NCI-H82 treated with DMSO at 0.1 percent for 48 hours (cell line): ENCODE measurements around the gene TGFBR3.

Experiments used
- DNase-seq: peaks from one replicate; lab custom pipeline; 2025; ENCODE audit not compliant: unreplicated experiment; lab: John Stamatoyannopoulos, UW

TGFBR3 gene

GRCh38 chr1:91660708-91661107 is 225.2 kb downstream of the TGFBR3 start:
- no peak for DNase-seq

GRCh38 chr1:91655912-91656449 is 230.0 kb downstream of the TGFBR3 start:
- DNase-seq: no peak

DNA sequence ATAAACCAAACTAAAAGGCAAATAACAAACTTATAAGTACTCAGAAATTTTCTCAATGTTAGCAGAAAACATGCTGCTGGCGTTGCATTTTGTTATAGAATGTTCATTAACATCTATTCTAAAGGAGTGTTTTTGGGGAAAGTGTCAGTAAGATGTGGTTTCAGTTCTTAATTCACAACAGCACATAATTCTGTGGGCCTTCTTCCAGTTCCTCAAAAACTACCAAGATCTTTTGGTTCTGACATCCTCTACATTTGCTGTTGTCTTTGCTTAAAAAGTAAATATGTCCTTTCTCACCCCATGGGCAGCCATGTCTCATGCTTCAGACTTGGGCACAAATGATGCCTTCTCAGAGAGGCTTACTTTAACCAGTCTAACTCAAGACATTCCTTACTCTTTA is 232.8 kb downstream of the TGFBR3 start:
- DNase-seq: no peak

DNA sequence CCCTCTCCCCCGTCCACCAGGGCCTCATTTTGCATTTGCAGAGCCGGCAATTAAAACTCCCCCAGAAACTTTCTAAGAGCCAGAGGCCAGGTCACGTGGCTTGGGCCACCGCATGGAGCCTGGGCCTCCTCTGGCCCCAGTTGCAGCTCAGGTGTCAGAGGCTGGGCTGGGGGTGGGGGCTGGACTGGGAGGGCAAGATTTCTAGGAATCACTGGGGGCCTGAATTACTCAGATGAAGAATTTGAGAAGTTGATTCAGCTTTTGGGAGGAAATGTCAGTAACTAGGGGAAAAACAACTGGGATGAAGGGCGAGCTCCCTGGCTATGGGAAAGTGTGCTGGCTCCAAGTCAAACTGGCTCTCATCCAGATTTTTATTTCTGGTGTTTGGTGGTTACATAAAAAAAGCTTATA is 234.3 kb downstream of the TGFBR3 start:
- no peak for DNase-seq

DNA sequence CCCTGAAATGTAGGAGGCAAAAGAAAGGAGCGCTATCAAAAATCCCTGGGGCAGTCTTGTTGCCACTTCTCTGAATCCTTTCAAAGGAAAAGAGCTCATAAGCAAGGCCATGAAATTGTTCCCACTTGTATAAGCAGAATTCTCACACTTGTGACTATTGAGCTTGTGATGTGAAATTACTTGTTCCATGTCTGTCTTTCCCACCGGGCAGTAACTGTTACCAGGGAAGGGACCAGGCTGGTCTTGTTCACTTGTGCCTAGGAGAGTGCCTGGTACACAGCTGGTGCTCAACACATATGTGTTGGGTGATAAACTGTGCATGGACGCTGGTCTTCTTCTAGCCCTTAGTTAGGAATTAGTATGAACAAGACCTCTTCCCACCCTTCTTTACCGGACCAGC is 234.7 kb downstream of the TGFBR3 start:
- no peak for DNase-seq

GRCh38 chr1:91650764-91651163 is 235.2 kb downstream of the TGFBR3 start:
- no peak for DNase-seq

DNA sequence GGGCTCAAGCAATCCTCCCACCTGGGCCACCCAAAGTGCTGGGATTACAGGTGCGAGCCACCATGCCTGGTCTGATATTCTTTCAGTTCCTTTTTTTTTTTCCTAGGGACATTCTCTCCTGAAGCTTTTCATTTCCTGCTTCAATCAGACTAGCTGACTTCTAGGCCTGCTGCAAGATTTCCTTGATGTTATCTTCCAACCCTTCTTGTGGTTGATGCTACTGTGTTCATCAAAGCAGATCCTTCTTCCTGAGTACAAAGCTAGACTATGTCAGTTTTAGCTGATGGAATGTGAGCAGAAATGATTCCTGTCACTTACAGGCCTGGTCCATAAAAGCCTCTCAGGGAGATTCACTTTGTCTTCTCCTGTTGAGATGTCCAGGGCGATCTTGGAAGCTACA is 238.9 kb downstream of the TGFBR3 start:
- no peak for DNase-seq

- no peak for DNase-seq
Observed at GRCh38 chr1:91645031-91645430, 240.9 kb downstream of the TGFBR3 start.

- no peak for DNase-seq
Observed at GRCh38 chr1:91643431-91643830, 242.5 kb downstream of the TGFBR3 start.

DNA sequence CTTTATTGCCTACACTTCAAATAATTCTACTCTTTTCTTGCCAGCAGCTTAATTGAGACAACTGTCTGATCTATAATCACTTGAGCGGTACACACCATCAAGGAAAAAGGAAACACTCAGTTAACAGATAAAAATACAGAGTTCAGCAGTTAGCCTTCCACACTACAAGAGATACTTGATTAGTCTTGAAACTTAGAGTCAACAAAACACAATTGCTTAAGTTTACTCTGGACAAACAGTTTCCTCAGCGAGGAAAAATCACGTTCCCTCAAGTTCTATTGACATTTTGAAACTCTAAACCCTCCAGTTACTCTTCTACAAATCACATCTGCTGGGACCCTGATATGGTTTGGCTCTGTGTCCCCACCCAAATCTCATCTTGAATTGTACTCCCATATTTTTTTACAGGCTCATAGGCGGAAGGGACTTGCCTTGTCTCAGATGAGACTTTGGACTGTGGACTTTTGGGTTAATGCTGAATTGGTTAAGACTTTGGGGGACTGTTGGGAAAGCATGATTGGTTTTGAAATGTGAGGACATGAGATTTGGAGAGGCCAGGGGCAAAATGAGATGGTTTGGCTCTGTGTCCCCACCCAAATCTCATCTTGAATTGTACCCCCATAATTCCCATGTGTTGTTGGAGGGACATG is 244.9 kb downstream of the TGFBR3 start:
- no peak for DNase-seq

DNA sequence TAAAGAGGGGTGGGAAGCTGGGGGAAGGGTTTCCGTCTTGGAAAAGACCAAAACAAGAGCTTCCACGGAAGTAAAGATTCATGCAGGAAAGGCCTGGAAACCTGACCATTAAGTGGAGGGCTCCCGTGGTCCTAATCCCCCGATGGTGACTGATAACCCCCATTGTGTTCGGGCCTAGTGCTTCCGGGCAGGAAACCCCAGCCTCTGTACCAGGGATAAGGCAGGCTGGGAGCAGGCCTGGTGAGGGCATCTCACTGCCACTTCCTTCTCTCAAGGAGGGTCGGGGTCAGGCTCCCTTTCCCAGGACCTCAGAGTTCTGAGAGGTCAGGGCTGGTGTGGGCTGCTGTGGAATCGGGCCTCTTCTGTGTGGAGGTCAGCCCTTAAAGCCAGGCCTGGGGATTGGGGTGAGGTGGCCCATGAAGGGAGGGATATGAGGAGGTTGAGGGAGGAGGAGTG is 248.4 kb downstream of the TGFBR3 start:
- no peak for DNase-seq

DNA sequence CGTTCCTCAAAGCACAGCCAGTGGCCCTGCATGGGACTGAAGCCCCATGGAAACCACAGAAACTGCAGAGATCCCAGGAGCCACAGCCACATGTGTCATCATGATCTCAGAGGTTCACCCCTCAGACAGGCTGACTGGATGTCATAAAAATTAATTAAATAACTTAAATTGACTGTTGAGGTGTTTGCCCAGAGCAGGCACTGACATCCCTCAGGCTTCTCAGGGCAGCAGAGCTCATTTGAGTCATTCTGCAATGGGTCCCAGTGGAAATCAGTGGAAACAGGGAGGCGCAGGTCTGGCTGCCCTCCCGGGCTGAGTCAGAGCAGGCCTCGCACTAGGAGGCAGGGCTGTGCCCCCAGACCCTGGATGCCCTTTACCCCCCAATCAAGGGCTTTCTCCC is 250.2 kb downstream of the TGFBR3 start:
- DNase-seq: no peak

DNA sequence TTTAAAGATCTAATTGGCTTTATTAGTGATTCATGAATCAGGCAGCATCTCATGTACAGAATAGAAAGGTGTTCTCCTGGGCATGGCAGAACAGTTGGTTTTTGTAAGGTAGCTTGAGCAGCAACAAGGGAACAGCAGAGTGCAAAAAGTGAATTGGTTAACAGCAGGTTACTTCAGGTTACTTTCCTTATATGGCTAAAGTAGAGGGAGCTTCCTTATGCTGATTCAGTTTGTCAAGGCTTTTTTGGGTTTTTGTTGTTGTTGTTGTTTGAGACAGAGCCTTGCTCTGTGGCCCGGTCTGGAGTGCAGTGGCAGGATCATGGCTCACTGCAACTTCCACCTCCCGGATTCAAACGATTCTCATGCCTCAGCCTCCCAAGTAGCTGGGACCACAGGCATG is 252.5 kb downstream of the TGFBR3 start:
- no peak for DNase-seq

- peak; percentile 99 for DNase-seq
Observed at GRCh38 chr1:91631718-91632330, 254.1 kb downstream of the TGFBR3 start.

DNA sequence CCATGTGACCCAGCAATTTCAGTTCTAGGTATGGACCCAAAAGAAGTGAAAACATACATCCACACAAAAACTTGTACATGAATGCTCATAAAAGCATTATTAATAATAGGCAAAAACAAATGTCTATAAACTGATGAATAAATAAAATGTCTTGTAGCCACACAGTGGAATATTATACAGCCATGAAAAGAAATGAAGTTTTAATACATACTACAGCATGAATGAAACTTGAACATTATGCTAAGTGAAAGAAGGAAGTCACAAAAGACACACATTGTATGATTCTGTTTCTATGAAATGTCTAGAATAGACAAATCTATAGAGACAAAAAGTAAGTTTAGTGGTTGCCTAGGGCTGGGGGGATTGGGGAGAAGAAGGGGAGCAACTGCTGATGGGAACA is 255.1 kb downstream of the TGFBR3 start:
- no peak for DNase-seq
